Measurements from ENCODE around the gene PDGFC.

Gene PDGFC

DNA sequence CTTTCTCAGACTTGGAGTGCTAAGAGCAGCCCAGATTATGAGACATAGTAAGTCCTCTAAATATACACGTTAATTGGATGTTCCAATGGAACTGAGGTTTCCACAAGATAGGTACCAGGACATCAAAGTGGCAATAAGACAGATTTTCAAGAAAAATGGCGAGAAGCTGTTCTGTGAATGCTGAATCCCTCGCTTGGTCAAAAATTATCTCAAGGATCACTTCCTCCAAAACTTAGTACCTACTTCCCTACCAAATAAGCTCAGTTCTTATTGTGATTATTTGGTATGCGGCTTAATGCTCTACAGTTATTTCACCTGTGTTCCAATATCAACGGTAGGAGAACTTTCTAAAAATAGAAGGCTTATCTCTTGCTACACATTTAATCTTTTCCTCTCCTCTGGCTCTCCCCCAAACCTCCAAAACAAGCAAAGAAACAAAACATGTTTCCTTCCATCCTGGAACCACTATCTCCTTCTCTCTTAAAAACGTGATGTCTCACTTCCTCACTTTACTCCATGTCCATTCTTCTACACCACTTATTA lies 14.7 kb downstream of the PDGFC start:
- TF ChIP-seq, protein P1, sequence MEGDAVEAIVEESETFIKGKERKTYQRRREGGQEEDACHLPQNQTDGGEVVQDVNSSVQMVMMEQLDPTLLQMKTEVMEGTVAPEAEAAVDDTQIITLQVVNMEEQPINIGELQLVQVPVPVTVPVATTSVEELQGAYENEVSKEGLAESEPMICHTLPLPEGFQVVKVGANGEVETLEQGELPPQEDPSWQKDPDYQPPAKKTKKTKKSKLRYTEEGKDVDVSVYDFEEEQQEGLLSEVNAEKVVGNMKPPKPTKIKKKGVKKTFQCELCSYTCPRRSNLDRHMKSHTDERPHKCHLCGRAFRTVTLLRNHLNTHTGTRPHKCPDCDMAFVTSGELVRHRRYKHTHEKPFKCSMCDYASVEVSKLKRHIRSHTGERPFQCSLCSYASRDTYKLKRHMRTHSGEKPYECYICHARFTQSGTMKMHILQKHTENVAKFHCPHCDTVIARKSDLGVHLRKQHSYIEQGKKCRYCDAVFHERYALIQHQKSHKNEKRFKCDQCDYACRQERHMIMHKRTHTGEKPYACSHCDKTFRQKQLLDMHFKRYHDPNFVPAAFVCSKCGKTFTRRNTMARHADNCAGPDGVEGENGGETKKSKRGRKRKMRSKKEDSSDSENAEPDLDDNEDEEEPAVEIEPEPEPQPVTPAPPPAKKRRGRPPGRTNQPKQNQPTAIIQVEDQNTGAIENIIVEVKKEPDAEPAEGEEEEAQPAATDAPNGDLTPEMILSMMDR (conservative IDR thresholded peaks at IDR 0.05), result no peak
- H3K27ac ChIP-seq, result no peak overlapping the region

DNA sequence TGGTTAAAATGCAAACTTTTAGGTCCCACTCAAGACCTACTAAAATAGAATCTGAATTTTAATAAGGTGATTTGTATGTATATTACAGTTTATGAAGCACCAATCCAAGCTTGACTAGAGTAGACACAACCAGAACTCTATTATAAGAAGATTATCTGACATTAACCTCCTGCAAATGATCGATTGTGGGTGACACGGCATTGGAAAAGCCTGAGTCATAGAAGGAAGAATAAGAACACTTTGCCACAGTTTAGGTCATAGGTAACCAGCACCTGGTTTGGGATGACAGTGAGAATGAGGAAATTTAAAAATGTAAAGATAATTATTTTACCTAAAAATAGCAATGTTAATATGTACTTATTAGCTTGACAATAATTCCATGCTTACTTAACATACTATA lies 15.2 kb downstream of the PDGFC start:
- TF ChIP-seq, protein P1 (conservative IDR thresholded peaks at IDR 0.05), result no peak
- H3K27ac ChIP-seq, result no peak overlapping the region

DNA sequence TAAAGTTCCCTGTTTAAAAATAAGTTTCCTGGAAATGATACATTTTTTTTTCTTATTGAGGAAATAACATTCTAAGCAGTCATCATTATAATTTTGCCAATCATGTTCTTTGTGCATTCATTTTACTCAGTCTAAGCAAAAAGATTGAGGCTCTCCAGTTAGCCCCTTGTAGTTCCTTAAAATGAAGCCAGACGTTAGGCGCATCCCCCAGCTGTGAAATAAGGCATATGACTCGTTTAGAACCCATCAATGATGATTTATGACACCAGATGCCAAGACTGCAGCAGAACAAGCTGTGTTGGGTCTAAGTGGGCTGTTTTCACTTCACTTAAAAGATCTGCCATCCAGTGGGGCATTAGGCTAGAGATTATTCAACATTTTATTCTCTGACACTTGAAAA lies 17.0 kb downstream of the PDGFC start:
- TF ChIP-seq, protein P1 (conservative IDR thresholded peaks at IDR 0.05), result no peak
- H3K27ac ChIP-seq, result no peak overlapping the region

DNA sequence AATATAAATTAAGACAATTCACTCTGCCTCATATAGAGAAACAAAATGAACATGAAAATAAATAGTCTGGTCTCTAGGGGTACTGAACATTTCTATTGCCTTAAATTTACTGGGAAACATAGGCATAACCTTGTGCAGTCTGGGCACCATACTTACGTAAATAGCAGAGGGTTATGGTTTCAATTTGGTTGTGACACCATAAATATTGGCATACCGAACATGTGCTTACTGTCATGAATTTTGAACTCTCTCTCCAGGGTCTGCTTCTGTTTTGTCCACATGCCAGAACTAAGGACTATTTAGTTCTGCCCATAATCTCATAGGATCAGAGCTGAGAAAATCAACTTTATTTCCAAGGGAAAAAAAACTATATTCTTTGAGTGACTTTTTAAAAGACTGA lies 17.6 kb downstream of the PDGFC start:
- H3K27ac ChIP-seq, result no peak overlapping the region
- TF ChIP-seq, protein P1 (conservative IDR thresholded peaks at IDR 0.05), result no peak

DNA sequence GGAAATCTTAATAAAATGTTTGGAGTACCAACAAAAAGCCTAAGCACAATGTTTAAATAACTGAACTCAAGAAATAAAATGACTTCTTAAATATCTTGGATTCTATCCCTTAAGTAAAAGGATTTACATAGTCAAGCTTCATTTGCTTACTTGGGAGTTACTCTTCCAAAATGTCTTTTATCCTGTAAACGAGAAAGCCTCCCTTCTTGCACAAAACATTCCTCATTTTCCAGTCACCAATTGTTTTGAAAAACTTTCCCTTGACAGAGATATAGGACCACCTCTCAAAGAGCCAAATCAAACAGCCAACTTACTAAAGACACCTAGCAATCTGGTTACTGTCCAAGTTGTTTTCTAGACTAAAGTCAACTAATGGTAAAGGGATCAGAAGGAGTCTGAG lies 18.6 kb downstream of the PDGFC start:
- no peak overlapping the region for H3K27ac ChIP-seq
- TF ChIP-seq, protein P1 (conservative IDR thresholded peaks at IDR 0.05), result no peak

DNA sequence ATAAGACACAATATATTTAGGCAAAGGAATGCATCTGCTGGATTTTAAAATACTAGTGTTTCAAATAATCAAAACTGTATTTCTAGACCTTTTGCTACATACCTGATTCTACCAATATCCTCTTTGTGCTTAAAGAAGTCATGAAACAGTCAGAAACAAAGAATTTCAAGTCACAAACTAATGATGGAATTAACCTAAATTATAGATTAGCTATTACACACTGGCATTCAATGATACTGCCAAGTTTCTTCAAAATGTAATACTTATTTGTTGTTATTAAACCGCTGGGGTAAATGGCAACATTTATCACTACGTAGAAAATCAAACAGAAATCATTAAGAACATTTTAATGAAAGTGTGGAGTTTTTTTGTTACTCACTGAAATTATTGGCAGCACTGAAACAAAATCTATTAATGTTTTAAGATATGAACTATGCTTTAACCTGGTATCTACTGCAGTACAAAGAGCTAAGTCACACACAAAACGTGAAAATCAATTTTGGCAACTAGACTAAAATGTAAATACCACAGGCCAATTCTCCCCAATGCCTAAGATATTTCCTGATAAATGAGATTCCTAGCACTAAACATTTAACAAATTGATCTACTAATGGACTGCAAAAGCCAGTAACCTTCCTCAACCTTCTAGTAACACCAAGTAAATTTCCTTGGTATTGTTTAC lies 19.4 kb downstream of the PDGFC start:
- no peak overlapping the region for H3K27ac ChIP-seq
- TF ChIP-seq, protein P1 (conservative IDR thresholded peaks at IDR 0.05), result no peak

DNA sequence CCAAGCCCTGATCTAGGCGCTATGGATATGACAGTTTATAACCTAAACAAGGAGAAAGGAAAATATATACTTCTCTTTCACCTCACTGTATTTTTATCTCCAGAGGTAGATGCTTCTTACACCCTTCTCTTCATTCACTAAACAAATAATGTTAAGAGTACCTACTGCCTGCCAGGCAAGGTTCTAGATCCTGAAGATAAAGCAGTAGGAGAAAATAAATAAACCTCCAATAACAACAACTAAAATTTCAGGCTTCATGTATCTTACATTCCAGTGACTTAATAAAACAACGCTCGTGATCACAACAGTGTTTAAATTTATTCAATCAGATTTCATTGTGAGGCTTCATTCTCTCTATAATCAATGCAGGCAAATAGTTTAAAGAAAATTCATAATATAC lies 20.7 kb downstream of the PDGFC start:
- H3K27ac ChIP-seq, result peak overlapping the region; percentile 7; the same call in 1 of the 2 replicates
- TF ChIP-seq, protein P1 (conservative IDR thresholded peaks at IDR 0.05), result no peak
